ENCODE data around the gene SHKBP1.

SHKBP1 gene

DNA sequence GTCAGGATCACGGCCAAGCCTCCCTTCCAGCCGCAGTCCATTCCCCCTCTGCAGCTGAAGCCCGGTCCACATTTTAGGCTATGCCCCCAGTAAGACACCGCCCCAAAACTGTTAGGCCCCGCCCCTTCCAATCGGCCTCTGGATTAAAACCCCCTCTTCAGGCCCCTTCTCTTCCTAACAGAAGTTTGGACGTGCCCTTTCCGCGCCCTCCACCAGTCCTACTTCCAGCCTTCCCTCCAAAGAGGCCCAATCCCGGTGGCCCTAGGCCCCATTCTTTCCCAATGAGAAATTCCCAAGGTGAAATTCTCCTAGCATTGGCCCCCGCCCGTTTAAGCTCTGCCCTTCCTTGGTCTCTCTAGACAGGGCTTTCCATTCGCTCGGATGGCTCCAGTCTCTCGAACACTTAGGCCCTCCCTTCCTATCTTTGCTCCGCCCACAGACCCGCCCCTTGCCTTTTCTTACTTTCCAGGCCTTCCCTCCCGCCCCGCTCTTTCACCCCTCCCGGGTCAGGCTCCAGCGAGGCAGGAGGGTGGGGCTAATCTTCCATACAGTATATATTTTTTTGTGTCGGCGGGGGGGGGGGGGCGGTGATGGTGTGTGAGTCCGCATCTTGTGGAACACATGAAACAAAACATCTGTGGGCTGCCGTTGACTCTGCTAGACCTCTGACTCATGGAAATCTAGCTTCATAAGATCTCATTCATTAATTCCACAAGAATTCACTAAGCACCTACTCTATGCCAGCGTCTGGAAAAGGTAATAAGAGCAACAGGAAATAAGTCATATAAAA, 38.1 kb downstream of the SHKBP1 start (continued):
- TF ChIP-seq, protein P1, sequence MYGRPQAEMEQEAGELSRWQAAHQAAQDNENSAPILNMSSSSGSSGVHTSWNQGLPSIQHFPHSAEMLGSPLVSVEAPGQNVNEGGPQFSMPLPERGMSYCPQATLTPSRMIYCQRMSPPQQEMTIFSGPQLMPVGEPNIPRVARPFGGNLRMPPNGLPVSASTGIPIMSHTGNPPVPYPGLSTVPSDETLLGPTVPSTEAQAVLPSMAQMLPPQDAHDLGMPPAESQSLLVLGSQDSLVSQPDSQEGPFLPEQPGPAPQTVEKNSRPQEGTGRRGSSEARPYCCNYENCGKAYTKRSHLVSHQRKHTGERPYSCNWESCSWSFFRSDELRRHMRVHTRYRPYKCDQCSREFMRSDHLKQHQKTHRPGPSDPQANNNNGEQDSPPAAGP (tag by site-specific recombination; IDR thresholded peaks at IDR 0.05), result peak; percentile 64; the same call in 1 of the 2 replicates
- TF ChIP-seq, protein P2, sequence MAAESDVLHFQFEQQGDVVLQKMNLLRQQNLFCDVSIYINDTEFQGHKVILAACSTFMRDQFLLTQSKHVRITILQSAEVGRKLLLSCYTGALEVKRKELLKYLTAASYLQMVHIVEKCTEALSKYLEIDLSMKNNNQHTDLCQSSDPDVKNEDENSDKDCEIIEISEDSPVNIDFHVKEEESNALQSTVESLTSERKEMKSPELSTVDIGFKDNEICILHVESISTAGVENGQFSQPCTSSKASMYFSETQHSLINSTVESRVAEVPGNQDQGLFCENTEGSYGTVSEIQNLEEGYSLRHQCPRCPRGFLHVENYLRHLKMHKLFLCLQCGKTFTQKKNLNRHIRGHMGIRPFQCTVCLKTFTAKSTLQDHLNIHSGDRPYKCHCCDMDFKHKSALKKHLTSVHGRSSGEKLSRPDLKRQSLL (tag by site-specific recombination; IDR thresholded peaks at IDR 0.05), result peak; percentile 91
- TF ChIP-seq ZSCAN23 (tag by site-specific recombination; IDR thresholded peaks at IDR 0.05) (no peak), ZNF211 (tag by site-specific recombination; IDR thresholded peaks at IDR 0.05; ENCODE audit: low read depth) (no peak), KLF16 (tag by site-specific recombination; IDR thresholded peaks at IDR 0.05) (0 out of 2 replicates have a peak, but pooled peaks have one; percentile 27), ZFHX2 (tag by site-specific recombination; conservative IDR thresholded peaks at IDR 0.05) (peak; percentile 34), ZNF626 (tag by site-specific recombination; IDR thresholded peaks at IDR 0.05) (no peak), ZNF133 (tag by site-specific recombination; IDR thresholded peaks at IDR 0.05) (no peak), ZNF610 (tag by site-specific recombination; IDR thresholded peaks at IDR 0.05; ENCODE audit: borderline replicate concordance) (0 out of 2 replicates have a peak, but pooled peaks have one; percentile 39), ZNF561 (tag by site-specific recombination; IDR thresholded peaks at IDR 0.05; ENCODE audit: borderline replicate concordance) (peak; percentile 71; the same call in 1 of the 2 replicates), ZNF391 (tag by site-specific recombination; IDR thresholded peaks at IDR 0.05; ENCODE audit: borderline replicate concordance, low read depth) (no peak), ZNF132 (tag by site-specific recombination; IDR thresholded peaks at IDR 0.05; ENCODE audit: borderline replicate concordance) (no peak), ZNF514 (tag by site-specific recombination; IDR thresholded peaks at IDR 0.05) (no peak), ZNF571 (tag by site-specific recombination; IDR thresholded peaks at IDR 0.05) (no peak), HOXA7 (CRISPR knock-in tag; IDR thresholded peaks at IDR 0.05; ENCODE audit: borderline replicate concordance) (no peak), PRDM1 (tag by site-specific recombination; IDR thresholded peaks at IDR 0.05) (no peak), ZBTB7A (tag by site-specific recombination; IDR thresholded peaks at IDR 0.05; ENCODE audit: low read depth) (no peak), ZEB2 (tag by site-specific recombination; IDR thresholded peaks at IDR 0.05) (no peak), KLF8 (tag by site-specific recombination; IDR thresholded peaks at IDR 0.05) (peak; percentile 43; the same call in 1 of the 2 replicates), ZNF19 (tag by site-specific recombination; IDR thresholded peaks at IDR 0.05; ENCODE audit: low read depth) (no peak), WT1 (tag by site-specific recombination; IDR thresholded peaks at IDR 0.05) (peak; percentile 28), ZNF433 (tag by site-specific recombination; IDR thresholded peaks at IDR 0.05; ENCODE audit: low read depth) (no peak)
- TF ChIP-seq, protein P3, sequence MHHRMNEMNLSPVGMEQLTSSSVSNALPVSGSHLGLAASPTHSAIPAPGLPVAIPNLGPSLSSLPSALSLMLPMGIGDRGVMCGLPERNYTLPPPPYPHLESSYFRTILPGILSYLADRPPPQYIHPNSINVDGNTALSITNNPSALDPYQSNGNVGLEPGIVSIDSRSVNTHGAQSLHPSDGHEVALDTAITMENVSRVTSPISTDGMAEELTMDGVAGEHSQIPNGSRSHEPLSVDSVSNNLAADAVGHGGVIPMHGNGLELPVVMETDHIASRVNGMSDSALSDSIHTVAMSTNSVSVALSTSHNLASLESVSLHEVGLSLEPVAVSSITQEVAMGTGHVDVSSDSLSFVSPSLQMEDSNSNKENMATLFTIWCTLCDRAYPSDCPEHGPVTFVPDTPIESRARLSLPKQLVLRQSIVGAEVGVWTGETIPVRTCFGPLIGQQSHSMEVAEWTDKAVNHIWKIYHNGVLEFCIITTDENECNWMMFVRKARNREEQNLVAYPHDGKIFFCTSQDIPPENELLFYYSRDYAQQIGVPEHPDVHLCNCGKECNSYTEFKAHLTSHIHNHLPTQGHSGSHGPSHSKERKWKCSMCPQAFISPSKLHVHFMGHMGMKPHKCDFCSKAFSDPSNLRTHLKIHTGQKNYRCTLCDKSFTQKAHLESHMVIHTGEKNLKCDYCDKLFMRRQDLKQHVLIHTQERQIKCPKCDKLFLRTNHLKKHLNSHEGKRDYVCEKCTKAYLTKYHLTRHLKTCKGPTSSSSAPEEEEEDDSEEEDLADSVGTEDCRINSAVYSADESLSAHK (tag by site-specific recombination; IDR thresholded peaks at IDR 0.05), result no peak
- TF ChIP-seq, protein P4, sequence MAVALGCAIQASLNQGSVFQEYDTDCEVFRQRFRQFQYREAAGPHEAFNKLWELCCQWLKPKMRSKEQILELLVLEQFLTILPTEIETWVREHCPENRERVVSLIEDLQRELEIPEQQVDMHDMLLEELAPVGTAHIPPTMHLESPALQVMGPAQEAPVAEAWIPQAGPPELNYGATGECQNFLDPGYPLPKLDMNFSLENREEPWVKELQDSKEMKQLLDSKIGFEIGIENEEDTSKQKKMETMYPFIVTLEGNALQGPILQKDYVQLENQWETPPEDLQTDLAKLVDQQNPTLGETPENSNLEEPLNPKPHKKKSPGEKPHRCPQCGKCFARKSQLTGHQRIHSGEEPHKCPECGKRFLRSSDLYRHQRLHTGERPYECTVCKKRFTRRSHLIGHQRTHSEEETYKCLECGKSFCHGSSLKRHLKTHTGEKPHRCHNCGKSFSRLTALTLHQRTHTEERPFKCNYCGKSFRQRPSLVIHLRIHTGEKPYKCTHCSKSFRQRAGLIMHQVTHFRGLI (tag by site-specific recombination; IDR thresholded peaks at IDR 0.05), result peak; percentile 24; the same call in 1 of the 2 replicates
- TF ChIP-seq, protein P5, sequence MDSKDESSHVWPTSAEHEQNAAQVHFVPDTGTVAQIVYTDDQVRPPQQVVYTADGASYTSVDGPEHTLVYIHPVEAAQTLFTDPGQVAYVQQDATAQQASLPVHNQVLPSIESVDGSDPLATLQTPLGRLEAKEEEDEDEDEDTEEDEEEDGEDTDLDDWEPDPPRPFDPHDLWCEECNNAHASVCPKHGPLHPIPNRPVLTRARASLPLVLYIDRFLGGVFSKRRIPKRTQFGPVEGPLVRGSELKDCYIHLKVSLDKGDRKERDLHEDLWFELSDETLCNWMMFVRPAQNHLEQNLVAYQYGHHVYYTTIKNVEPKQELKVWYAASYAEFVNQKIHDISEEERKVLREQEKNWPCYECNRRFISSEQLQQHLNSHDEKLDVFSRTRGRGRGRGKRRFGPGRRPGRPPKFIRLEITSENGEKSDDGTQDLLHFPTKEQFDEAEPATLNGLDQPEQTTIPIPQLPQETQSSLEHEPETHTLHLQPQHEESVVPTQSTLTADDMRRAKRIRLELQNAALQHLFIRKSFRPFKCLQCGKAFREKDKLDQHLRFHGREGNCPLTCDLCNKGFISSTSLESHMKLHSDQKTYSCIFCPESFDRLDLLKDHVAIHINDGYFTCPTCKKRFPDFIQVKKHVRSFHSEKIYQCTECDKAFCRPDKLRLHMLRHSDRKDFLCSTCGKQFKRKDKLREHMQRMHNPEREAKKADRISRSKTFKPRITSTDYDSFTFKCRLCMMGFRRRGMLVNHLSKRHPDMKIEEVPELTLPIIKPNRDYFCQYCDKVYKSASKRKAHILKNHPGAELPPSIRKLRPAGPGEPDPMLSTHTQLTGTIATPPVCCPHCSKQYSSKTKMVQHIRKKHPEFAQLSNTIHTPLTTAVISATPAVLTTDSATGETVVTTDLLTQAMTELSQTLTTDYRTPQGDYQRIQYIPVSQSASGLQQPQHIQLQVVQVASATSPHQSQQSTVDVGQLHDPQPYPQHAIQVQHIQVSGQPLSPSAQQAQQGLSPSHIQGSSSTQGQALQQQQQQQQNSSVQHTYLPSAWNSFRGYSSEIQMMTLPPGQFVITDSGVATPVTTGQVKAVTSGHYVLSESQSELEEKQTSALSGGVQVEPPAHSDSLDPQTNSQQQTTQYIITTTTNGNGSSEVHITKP (tag by site-specific recombination; IDR thresholded peaks at IDR 0.05), result peak; percentile 86
- TF ChIP-seq, protein P6, sequence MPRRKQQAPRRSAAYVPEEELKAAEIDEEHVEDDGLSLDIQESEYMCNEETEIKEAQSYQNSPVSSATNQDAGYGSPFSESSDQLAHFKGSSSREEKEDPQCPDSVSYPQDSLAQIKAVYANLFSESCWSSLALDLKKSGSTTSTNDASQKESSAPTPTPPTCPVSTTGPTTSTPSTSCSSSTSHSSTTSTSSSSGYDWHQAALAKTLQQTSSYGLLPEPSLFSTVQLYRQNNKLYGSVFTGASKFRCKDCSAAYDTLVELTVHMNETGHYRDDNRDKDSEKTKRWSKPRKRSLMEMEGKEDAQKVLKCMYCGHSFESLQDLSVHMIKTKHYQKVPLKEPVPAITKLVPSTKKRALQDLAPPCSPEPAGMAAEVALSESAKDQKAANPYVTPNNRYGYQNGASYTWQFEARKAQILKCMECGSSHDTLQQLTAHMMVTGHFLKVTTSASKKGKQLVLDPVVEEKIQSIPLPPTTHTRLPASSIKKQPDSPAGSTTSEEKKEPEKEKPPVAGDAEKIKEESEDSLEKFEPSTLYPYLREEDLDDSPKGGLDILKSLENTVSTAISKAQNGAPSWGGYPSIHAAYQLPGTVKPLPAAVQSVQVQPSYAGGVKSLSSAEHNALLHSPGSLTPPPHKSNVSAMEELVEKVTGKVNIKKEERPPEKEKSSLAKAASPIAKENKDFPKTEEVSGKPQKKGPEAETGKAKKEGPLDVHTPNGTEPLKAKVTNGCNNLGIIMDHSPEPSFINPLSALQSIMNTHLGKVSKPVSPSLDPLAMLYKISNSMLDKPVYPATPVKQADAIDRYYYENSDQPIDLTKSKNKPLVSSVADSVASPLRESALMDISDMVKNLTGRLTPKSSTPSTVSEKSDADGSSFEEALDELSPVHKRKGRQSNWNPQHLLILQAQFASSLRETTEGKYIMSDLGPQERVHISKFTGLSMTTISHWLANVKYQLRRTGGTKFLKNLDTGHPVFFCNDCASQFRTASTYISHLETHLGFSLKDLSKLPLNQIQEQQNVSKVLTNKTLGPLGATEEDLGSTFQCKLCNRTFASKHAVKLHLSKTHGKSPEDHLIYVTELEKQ (tag by site-specific recombination; IDR thresholded peaks at IDR 0.05; ENCODE audit: borderline replicate concordance), result no peak; the same call in 1 of the 2 replicates
